SK-N-SH (cell line): ENCODE results near the gene PSMB2. TPM values are rescaled to one million over a fixed set of nuclear protein-coding genes. Genes with fewer than 3 reads are reported as not detected.

Experiments
- CTCF ChIA-PET: fragments of 300-600, 350-600 bp; formaldehyde crosslinking; extraction: SDS; loops from one replicate; lab custom pipeline; 2021; lab: Yijun Ruan, JAX
- POLR2A ChIA-PET: fragments of 350-600 bp; sonication (Branson Sonifier 250); formaldehyde crosslinking; extraction: SDS; loops from one replicate; lab custom pipeline; 2020; ENCODE audit warnings: antibody characterized with exemption, inconsistent platforms; lab: Yijun Ruan, JAX
- DNase-seq: peaks from one replicate; pipeline ENCODE4 v3.0.0; 2012
- H2AFZ ChIP-seq: fragments of 200-600 bp; sonication (generic); 2 replicates; pipeline ENCODE4 v1.8.1; 2016; ENCODE audit warnings: antibody characterized with exemption, mild to moderate bottlenecking, low read depth
- H3F3A ChIP-seq: fragments of 200-600 bp; sonication (generic); replicated peaks from 2 replicates; pipeline ENCODE3; 2016; ENCODE audit warnings: antibody characterized with exemption, mild to moderate bottlenecking; ENCODE audit not compliant: insufficient read depth
- H3K27ac ChIP-seq, 2 experiments: fragments of 200-500 bp in 1 of 2; fragments of 200-600 bp in 1 of 2; sonication (Bioruptor generic) in 1 of 2; sonication (generic), shearing (Covaris generic) in 1 of 2; 2 replicates each; pipeline versions ENCODE4 v1.5.1 to v1.6.1; 2014 to 2016; ENCODE audit warnings: low read depth in 2 of 2, inconsistent platforms in 1 of 2, low read length in 1 of 2, mild to moderate bottlenecking in 1 of 2, mixed read lengths in 1 of 2
- H3K27me3 ChIP-seq: fragments of 200-600 bp; sonication (generic), shearing (Covaris generic); 2 replicates; pipeline ENCODE4 v1.6.1; 2016; ENCODE audit warnings: mixed run types; ENCODE audit not compliant: insufficient read depth
- H3K36me3 ChIP-seq, 2 experiments: fragments of 200-500 bp in 1 of 2; fragments of 200-600 bp in 1 of 2; sonication (Bioruptor generic) in 1 of 2; sonication (generic) in 1 of 2; replicated peaks in 1 of 2; 2 replicates each; pipeline versions ENCODE3 to v1.5.1; 2014 to 2016; ENCODE audit warnings: low read length in 1 of 2, mild to moderate bottlenecking in 1 of 2; ENCODE audit not compliant: insufficient read depth in 2 of 2, control insufficient read depth in 1 of 2
- H3K4me1 ChIP-seq, 2 experiments: fragments of 200-500 bp in 1 of 2; fragments of 200-600 bp in 1 of 2; sonication (Bioruptor generic) in 1 of 2; sonication (generic), shearing (Covaris generic) in 1 of 2; 2 replicates each; pipeline versions ENCODE4 v1.5.1 to v1.6.1; 2014 to 2016; ENCODE audit warnings: low read depth in 1 of 2, low read length in 1 of 2, mixed run types in 1 of 2; ENCODE audit not compliant: insufficient read depth in 2 of 2, control insufficient read depth in 1 of 2
- H3K4me2 ChIP-seq: fragments of 200-600 bp; sonication (generic), shearing (Covaris generic); 2 replicates; pipeline ENCODE4 v1.6.1; 2017; ENCODE audit warnings: mixed run types
- H3K4me3 ChIP-seq, 2 experiments: fragments of 200-500 bp in 1 of 2; fragments of 200-600 bp in 1 of 2; sonication (Bioruptor generic) in 1 of 2; sonication (generic), shearing (Covaris generic) in 1 of 2; 2 replicates each; pipeline versions ENCODE4 v1.5.1 to v1.8.1; 2014 to 2016; ENCODE audit warnings: low read depth in 2 of 2, inconsistent platforms in 1 of 2, low read length in 1 of 2, mild to moderate bottlenecking in 1 of 2, mixed read lengths in 1 of 2, moderate library complexity in 1 of 2
- H3K79me2 ChIP-seq: fragments of 200-600 bp; sonication (generic); 2 replicates; pipeline ENCODE4 v1.8.1; 2017; ENCODE audit warnings: mild to moderate bottlenecking; ENCODE audit not compliant: insufficient read depth
- H3K9ac ChIP-seq: fragments of 200-600 bp; sonication (generic); 2 replicates; pipeline ENCODE4 v1.6.1; 2017; ENCODE audit warnings: mixed run types
- H3K9me2 ChIP-seq: fragments of 200-600 bp; sonication (generic); 2 replicates; pipeline ENCODE4 v1.6.1; 2017; ENCODE audit warnings: mixed run types
- H3K9me3 ChIP-seq: fragments of 200-600 bp; sonication (generic); 2 replicates; pipeline ENCODE4 v1.6.1; 2017; ENCODE audit warnings: mixed run types, mild to moderate bottlenecking, moderate library complexity
- H4K20me1 ChIP-seq: fragments of 200-600 bp; sonication (generic); 2 replicates; pipeline ENCODE4 v1.6.1; 2017; ENCODE audit warnings: mild to moderate bottlenecking, mixed run types; ENCODE audit not compliant: insufficient read depth
- EZH2phosphoT487 ChIP-seq: fragments of 200-600 bp; sonication (generic); IDR thresholded peaks from 2 replicates; pipeline ENCODE4 v1.6.1; 2017; ENCODE audit warnings: low read depth, mixed run types, mild to moderate bottlenecking, antibody characterized with exemption, moderate library complexity, borderline replicate concordance
- GABPA ChIP-seq: IDR thresholded peaks from 2 replicates; pipeline ENCODE4 v1.4.0; 2012; ENCODE audit warnings: low read depth, mild to moderate bottlenecking
- GATA2 ChIP-seq: sonication (generic); formaldehyde crosslinking; IDR thresholded peaks from 2 replicates; pipeline ENCODE4 v1.5.0; 2020; ENCODE audit warnings: mild to moderate bottlenecking, missing genetic modification reagents
- MEF2A ChIP-seq: IDR thresholded peaks from 2 replicates; pipeline ENCODE4 v1.4.0; 2012; ENCODE audit warnings: low read depth, borderline replicate concordance
- NRF1 ChIP-seq: IDR thresholded peaks from 2 replicates; pipeline ENCODE4 v1.6.1; 2012; ENCODE audit warnings: low read depth, mild to moderate bottlenecking, low read length
- POLR2AphosphoS5 ChIP-seq: IDR thresholded peaks from 2 replicates; pipeline ENCODE4 v1.6.1; 2012; ENCODE audit warnings: low read depth, low read length
- RFX5 ChIP-seq: IDR thresholded peaks from 2 replicates; pipeline ENCODE4 v1.6.1; 2012; ENCODE audit warnings: mild to moderate bottlenecking, improper control_type of control experiment, low read length
- RXRA ChIP-seq: IDR thresholded peaks from 2 replicates; pipeline ENCODE4 v1.4.0; 2012; ENCODE audit warnings: low read depth, mild to moderate bottlenecking, borderline replicate concordance
- SIN3A ChIP-seq: IDR thresholded peaks from 2 replicates; pipeline ENCODE4 v1.6.1; 2012; ENCODE audit warnings: low read depth, mild to moderate bottlenecking, low read length, moderate library complexity, borderline replicate concordance
- SMC3 ChIP-seq: IDR thresholded peaks from 2 replicates; pipeline ENCODE4 v1.6.1; 2012; ENCODE audit warnings: low read depth, low read length, improper control_type of control experiment
- TAF1 ChIP-seq: IDR thresholded peaks from 2 replicates; pipeline ENCODE4 v1.6.1; 2012; ENCODE audit warnings: low read depth, mild to moderate bottlenecking, low read length, moderate library complexity, borderline replicate concordance
- TCF12 ChIP-seq: IDR thresholded peaks from 2 replicates; pipeline ENCODE4 v1.4.0; 2012
- TEAD4 ChIP-seq: IDR thresholded peaks from 2 replicates; pipeline ENCODE4 v1.4.0; 2012; ENCODE audit warnings: mild to moderate bottlenecking, borderline replicate concordance; ENCODE audit not compliant: insufficient read depth
- YY1 ChIP-seq: IDR thresholded peaks from 2 replicates; pipeline ENCODE4 v1.4.0; 2012; ENCODE audit warnings: low read depth, mild to moderate bottlenecking
- WGBS: methylation state at CpG from one replicate; pipeline ENCODE4 v1.1.6; 2017; ENCODE audit warnings: low lambda C conversion rate; 5-methylcytosine and 5-hydroxymethylcytosine counted together
- polyA plus RNA-seq, 3 experiments: library from polyadenylated mRNA; depleted of rRNA; stranded (reverse); fragments of >200 nt; gene quantifications; 2 replicates each; pipeline ENCODE4 v1.2.3, GENCODE V29; 2012
- TF ChIP-seq, protein P1 (sequence below): IDR thresholded peaks from 2 replicates; pipeline ENCODE4 v1.4.0; 2012; ENCODE audit warnings: low read depth, borderline replicate concordance
- TF ChIP-seq, protein P2 (sequence below): fragments of 200-600 bp; sonication (generic); IDR thresholded peaks from 2 replicates; pipeline ENCODE4 v1.6.1; 2017; ENCODE audit warnings: antibody characterized with exemption, mild to moderate bottlenecking, moderate library complexity
- TF ChIP-seq, protein P3 (sequence below): fragments of 150-350 bp; IDR thresholded peaks from 2 replicates; pipeline ENCODE4 v1.6.1; 2016; ENCODE audit warnings: mild to moderate bottlenecking, low read depth, low read length
- TF ChIP-seq, protein P4 (sequence below): IDR thresholded peaks from 2 replicates; pipeline ENCODE4 v1.4.0; 2012; ENCODE audit warnings: low read depth
- TF ChIP-seq, protein P5 (sequence below): IDR thresholded peaks from 2 replicates; pipeline ENCODE4; 2012

Gene PSMB2
- polyA plus RNA-seq, 1 of the 3 experiments (the other 2 are of a cell fraction) = 83.5 TPM

DNA sequence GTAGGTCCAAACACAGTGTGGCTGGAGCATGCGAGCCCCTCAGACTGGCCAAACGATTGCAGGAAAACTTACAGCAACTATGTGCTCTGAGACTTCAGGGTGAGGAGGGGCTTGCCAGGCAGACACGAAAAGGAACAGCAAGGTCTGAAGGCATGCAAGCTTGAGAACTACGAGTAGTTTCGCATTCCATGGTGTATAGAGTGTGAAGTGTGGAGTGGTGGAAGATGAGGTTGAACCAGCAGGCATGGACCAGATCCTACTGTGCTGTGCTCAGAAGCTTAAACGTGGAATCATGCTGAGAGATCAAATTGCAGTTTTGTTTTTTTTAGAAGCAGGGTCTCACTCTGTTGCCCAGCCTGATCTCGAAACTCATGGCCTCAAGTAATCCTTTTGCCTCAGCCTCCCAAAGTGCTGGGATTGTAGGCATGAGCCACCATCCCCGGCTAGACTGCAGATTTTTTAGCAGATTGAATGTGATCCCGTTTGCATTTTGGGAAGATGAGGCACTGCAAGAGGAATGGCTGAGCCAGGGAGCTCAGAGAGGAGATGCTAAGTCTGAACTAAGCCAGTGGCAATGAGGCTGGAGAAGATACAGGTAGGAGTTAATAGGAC lies 73.3 kb downstream of the PSMB2 start:
- Histone ChIP-seq H3K27ac (no peak overlapping the region), H3K27me3 (no peaks in the 10 kb centered on the region), H3F3A (no peaks in the 10 kb centered on the region), H3K4me3 (no peak overlapping the region), H3K79me2 (no peaks in the 10 kb centered on the region), H2AFZ (no peak overlapping the region), H3K4me1 (peaks cover 0 to 7% of the 10 kb centered on the region in 2 experiments; a peak in 1 of 4 replicates), H3K4me2 (no peak overlapping the region), H3K9me2 (no peaks in the 10 kb centered on the region), H3K9me3 (no peaks in the 10 kb centered on the region), H4K20me1 (no peaks in the 10 kb centered on the region), H3K36me3 (peaks cover 0 to 29% of the 10 kb centered on the region in 2 experiments), H3K9ac (no peak overlapping the region)
- peak; percentile 5 for DNase-seq
- TF ChIP-seq POLR2AphosphoS5 = no peak
- TF ChIP-seq TEAD4 = no peak
- TF ChIP-seq, protein P1, sequence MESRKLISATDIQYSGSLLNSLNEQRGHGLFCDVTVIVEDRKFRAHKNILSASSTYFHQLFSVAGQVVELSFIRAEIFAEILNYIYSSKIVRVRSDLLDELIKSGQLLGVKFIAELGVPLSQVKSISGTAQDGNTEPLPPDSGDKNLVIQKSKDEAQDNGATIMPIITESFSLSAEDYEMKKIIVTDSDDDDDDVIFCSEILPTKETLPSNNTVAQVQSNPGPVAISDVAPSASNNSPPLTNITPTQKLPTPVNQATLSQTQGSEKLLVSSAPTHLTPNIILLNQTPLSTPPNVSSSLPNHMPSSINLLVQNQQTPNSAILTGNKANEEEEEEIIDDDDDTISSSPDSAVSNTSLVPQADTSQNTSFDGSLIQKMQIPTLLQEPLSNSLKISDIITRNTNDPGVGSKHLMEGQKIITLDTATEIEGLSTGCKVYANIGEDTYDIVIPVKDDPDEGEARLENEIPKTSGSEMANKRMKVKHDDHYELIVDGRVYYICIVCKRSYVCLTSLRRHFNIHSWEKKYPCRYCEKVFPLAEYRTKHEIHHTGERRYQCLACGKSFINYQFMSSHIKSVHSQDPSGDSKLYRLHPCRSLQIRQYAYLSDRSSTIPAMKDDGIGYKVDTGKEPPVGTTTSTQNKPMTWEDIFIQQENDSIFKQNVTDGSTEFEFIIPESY = no peak
- no peak for TF ChIP-seq TAF1
- no peak for TF ChIP-seq GABPA
- TF ChIP-seq RXRA = no peak
- no peak for TF ChIP-seq RFX5
- WGBS = 72% methylated on average over 9 of the region's 9 CpGs
- POLR2A ChIA-PET = interaction anchor here (1.2 to 1.7 kb wide), 2 partner anchors 148 to 159 kb away, joined by 5 to 7 read pairs; no protein-coding TSS in a partner anchor
- CTCF ChIA-PET = interaction anchor here (0.6 to 11.7 kb wide), 23 partner anchors 9 to 365 kb away, joined by 3 to 347 read pairs (median 6); partner anchors contain the start of genes C1orf216 and CLSPN

DNA sequence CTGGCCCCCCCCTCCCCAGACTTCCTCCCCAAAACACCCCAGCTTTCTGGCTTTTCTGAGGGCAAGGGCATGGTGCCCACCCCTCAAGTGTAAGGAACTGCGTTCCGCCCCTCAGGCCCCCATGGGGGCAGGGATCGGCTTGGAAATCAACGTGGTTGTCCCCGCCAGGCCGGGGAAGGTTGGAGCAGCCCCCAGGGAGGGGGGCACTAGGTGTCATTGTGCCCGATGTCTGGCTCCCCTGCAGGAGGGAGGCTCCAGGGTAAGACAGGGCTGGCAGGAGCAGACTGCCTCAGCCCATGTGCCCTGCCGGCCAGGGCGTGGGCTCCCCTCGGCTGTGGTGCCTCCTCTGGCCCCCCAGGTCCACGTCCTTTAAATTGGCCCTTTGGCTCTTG lies 75.6 kb downstream of the PSMB2 start:
- no CpG with 5 or more reads among the region's 11 CpGs for WGBS
- H3K4me3 ChIP-seq = no peak overlapping the region
- DNase-seq = no peak
- CTCF ChIA-PET = interaction anchor here (0.6 to 11.7 kb wide), 14 partner anchors 19 to 295 kb away, joined by 3 to 347 read pairs (median 4); no protein-coding TSS in a partner anchor
- H3K9me3 ChIP-seq = no peaks in the 10 kb centered on the region
- H3K27ac ChIP-seq = no peak overlapping the region
- no peaks in the 10 kb centered on the region for H3K9me2 ChIP-seq
- no peaks in the 10 kb centered on the region for H3F3A ChIP-seq
- H3K9ac ChIP-seq = no peak overlapping the region
- peaks cover 0 to 5% of the 10 kb centered on the region in 2 experiments; a peak in 1 of 4 replicates for H3K4me1 ChIP-seq
- no peak overlapping the region for H3K4me2 ChIP-seq
- H3K79me2 ChIP-seq = no peaks in the 10 kb centered on the region
- POLR2A ChIA-PET = interaction anchor here (1.1 kb wide), 1 partner anchor 115 kb away, joined by 4 read pairs; no protein-coding TSS in a partner anchor
- H4K20me1 ChIP-seq = no peaks in the 10 kb centered on the region
- peaks cover 0 to 46% of the 10 kb centered on the region in 2 experiments for H3K36me3 ChIP-seq
- no peaks in the 10 kb centered on the region for H3K27me3 ChIP-seq
- H2AFZ ChIP-seq = no peak overlapping the region
- TF ChIP-seq YY1 (no peak), SMC3 (no peak), RXRA (no peak), EZH2phosphoT487 (no peak), NRF1 (no peak), GATA2 (CRISPR knock-in tag) (no peak), POLR2AphosphoS5 (no peak), MEF2A (no peak), TAF1 (no peak), RFX5 (no peak), TCF12 (no peak), SIN3A (no peak)
- TF ChIP-seq, protein P2, sequence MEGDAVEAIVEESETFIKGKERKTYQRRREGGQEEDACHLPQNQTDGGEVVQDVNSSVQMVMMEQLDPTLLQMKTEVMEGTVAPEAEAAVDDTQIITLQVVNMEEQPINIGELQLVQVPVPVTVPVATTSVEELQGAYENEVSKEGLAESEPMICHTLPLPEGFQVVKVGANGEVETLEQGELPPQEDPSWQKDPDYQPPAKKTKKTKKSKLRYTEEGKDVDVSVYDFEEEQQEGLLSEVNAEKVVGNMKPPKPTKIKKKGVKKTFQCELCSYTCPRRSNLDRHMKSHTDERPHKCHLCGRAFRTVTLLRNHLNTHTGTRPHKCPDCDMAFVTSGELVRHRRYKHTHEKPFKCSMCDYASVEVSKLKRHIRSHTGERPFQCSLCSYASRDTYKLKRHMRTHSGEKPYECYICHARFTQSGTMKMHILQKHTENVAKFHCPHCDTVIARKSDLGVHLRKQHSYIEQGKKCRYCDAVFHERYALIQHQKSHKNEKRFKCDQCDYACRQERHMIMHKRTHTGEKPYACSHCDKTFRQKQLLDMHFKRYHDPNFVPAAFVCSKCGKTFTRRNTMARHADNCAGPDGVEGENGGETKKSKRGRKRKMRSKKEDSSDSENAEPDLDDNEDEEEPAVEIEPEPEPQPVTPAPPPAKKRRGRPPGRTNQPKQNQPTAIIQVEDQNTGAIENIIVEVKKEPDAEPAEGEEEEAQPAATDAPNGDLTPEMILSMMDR = no peak
- TF ChIP-seq, protein P3, sequence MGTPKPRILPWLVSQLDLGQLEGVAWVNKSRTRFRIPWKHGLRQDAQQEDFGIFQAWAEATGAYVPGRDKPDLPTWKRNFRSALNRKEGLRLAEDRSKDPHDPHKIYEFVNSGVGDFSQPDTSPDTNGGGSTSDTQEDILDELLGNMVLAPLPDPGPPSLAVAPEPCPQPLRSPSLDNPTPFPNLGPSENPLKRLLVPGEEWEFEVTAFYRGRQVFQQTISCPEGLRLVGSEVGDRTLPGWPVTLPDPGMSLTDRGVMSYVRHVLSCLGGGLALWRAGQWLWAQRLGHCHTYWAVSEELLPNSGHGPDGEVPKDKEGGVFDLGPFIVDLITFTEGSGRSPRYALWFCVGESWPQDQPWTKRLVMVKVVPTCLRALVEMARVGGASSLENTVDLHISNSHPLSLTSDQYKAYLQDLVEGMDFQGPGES = no peak
- TF ChIP-seq, protein P4, sequence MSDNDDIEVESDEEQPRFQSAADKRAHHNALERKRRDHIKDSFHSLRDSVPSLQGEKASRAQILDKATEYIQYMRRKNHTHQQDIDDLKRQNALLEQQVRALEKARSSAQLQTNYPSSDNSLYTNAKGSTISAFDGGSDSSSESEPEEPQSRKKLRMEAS = no peak
- TF ChIP-seq, protein P5, sequence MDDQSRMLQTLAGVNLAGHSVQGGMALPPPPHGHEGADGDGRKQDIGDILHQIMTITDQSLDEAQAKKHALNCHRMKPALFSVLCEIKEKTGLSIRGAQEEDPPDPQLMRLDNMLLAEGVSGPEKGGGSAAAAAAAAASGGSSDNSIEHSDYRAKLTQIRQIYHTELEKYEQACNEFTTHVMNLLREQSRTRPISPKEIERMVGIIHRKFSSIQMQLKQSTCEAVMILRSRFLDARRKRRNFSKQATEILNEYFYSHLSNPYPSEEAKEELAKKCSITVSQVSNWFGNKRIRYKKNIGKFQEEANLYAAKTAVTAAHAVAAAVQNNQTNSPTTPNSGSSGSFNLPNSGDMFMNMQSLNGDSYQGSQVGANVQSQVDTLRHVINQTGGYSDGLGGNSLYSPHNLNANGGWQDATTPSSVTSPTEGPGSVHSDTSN = no peak
